ENCODE measurements around the gene FABP1.

Gene FABP1

GRCh38 chr2:88077080-88077479, 50.8 kb downstream of the FABP1 start:
- DNase-seq = no peak

- no peak for DNase-seq
Measured at GRCh38 chr2:88074854-88075292, 53.0 kb downstream of the FABP1 start.

GRCh38 chr2:88074150-88074549, 53.7 kb downstream of the FABP1 start:
- no peak for DNase-seq

Measured in amniotic stem cell (primary cell).